GM19397 (cell line): Measurements from ENCODE around the gene KRTAP1-3.
"Not testable (repeated sequence)": the region's sequence is repeated elsewhere in the genome, so short reads cannot be mapped to it uniquely, and the experiment has no call there.

Experiments
- ATAC-seq: cut with Tn5 transposase; IDR thresholded peaks from one replicate; pipeline ENCODE4 v1.9.1; 2021; ENCODE audit warnings: mild to moderate bottlenecking, moderate library complexity; ENCODE audit not compliant: unreplicated experiment

The KRTAP1-3 gene

DNA sequence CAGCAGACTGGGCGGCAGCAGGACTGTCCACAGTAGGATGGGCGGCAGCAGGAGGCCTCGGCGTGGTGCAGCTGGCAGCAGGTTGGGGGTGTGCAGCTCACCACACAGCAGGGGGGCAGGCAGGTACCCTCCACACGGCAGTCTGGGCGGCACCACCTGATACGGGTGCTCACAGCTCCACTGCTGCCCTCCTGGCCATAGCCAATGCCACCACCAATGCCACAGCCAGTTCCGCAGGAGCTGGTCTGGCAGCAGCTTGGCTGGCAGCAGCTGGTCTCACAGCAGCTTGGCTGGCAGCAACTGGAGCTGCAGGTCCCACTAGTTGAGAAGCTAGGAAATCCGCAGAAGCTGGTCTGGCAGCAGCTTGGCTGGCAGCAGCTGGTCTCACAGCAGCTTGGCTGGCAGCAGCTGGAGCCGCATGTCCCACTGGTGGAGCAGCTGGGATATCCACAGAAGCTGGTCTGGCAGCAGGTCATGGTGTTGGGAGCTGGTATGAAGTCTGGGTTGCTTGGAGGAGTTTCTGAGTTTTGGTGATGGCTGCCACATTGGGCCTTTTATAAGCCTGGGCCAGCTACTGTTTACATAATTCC is at the start of gene KRTAP1-3:
TSS of gene KRTAP1-3 (minus strand) at position 529 of the 590 bp plus-strand sequence. CDS start at position 476, 53 bp downstream.
- not testable (repeated sequence) for ATAC-seq

- not testable (repeated sequence) for ATAC-seq
Observed at GRCh38 chr17:41084100-41084856, 49.6 kb upstream of the KRTAP1-3 start, which contains the start of gene KRTAP4-7. Gene KRTAP4-7 (plus strand): TSS chr17:41084150. CDS start chr17:41084207, 57 bp downstream.

DNA sequence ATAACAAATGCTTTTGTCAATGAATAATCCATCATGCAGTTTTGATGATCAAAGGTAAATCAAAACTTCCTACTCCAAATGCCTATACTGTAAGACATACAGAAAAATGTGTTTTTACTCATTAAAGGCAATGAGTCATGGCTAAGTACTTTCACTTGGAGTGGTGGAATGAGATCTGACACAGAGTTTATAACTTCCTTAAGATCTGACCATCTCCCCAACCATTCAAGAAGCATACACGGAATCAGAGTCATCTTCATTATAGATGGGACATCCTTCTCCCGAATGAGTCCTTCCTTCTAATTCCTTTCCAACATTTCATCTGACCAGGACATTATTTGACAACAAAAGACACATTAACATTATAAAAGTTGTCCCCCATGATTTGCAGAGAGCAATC is 48.8 kb upstream of the KRTAP1-3 start:
- not testable (repeated sequence) for ATAC-seq

DNA sequence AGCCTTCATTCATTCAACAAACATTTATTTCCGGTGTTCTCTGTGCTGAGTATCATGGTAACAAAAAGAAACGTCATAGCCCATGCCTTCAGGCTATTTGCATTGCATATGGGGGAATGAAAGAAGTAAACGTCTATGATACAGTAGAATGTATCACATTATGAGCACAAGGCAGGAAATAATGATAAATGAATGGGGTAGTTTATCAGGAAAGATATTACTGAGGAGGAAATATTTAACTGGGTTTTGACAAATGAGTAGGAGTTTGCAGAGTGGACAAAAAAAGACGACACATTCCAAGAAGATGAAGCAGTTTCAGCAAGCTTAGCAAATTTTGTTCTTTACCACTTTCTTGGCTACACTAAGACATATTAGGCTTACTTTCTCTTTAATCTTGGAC is 48.0 kb upstream of the KRTAP1-3 start:
- ATAC-seq = no peak

DNA sequence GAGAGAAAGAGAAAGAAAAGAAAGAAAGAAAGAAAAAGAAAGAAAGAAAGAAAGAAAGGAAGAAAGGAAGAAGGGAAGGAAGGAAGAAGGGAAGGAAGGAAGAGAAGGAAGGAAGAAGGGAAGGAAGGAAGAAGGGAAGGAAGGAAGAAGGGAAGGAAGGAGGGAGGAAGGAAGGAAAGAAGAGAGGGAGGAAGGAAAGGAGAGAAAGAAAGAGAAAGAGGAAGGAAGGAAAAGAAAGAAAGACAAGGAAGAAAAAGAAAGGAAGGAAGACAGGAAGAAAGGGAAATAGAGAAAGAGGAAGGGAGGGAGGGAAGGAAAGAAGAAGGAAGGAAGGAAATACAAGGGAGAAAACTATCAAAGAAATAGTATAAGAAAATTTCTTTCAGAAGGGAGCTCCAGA is 42.1 kb upstream of the KRTAP1-3 start:
- ATAC-seq = no peak

DNA sequence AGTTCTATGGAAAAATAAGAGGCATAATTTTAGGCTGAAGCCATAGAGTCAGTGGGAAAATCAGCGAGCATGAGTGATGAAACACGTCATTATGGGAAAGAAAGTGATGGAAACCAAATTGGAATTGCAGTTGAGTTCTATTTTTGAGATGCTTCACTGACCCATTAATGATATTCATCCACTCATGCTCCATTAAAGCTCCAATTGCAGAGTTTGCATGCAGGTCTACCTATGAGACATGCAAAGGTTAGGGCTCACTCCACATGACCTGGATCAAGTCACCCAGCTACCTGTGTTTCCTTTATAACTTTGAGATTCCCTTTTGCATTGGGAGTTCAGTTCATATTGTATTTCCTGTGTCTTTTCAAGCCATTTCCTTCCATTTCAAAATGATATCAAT is 39.0 kb upstream of the KRTAP1-3 start:
- no peak for ATAC-seq

GRCh38 chr17:41071606-41072360 is 37.1 kb upstream of the KRTAP1-3 start:
- no peak for ATAC-seq

GRCh38 chr17:41069031-41069430 is 34.4 kb upstream of the KRTAP1-3 start:
- no peak for ATAC-seq

DNA sequence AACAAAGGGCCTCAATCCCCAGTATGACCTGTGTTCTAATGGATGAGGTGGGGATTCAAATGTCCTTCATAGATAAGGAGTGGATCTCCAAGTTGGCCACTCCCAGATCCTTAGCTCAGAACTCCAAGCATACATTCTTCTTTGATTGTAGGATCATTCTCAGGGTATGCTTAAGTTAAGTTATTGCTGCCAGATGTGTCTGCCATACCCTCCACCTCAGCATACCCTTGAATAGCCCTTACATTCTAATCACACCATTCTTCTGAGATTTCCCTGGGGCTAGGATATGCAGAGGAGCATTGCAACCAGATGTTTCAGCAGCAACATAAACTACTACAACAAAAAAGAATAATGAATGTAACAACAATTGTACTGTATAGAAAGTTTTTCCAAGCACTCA is 32.6 kb upstream of the KRTAP1-3 start:
- ATAC-seq = no peak

- ATAC-seq = no peak
Observed at GRCh38 chr17:41065829-41066624, 31.4 kb upstream of the KRTAP1-3 start, which contains the start of gene KRTAP2-4. Gene KRTAP2-4 (minus strand): TSS chr17:41065879. CDS start chr17:41065845, 34 bp downstream.

DNA sequence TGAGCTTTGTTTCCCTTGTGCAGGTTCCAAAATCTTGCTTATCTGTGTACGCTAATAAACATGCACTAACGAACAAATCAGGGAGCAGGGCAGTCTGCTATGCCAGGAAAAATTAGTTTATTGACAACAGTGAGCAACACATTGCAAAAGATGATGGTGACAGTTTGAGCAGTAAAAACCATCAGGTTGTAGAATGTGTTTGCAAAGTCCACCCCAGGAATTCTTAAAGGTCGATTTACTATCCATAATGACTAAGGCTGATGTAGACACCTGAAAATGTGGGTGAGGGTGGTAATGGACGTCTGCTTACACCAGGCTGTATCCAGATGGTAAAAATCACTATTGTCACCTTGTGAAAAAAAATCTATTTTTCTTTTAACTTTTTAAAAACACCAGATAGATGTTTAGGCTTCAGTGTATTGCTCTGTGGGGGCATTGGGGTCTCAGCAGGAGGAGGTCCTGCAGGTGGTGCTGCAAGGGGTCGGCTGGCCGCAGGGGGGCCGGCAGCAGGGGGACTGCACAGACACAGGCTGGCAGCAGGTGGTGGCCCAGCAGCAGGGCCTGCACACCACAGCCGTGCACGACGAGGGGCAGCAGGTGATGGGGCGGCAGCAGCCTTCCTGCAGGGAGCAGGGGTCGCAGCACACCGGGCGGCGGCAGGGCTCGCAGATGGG is 30.5 kb upstream of the KRTAP1-3 start:
- ATAC-seq = not testable (repeated sequence)

DNA sequence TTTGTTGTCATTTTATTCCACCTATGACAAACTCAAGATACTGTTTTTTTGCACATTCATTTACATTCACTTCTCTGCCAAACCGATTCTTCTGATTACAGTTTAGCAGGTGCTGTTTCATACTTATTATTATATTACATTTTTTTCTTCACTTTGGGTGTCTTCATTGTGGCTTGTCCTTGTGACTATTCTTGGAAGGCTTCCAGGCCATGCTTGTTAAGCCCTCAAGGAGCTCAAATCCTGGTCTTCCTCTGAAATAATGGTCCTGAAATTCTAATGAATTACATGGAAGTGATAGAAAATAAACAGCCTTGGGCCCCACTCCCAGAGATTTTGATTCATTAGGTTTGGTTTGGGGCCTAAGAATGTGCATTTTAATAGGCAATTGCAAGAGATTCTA is 29.6 kb upstream of the KRTAP1-3 start:
- ATAC-seq = no peak

DNA sequence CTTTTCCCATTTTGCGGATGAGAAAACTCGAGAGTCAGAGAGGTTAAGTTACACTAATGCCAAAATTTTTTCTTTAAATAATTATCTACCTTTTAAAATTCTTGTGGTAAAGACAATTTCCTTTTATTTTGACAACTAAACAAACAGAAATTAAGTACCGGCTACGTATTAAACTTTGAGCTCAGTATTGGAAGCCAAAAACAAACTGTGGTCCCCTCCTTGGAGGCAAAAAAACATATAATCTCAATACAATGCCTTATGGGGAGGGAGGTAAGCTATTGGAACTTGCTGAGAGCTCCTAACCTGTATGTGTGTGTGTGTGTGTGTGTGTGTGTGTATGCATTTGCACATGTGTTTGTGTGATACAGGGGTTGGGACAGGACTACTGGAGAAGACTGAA is 28.8 kb upstream of the KRTAP1-3 start:
- no peak for ATAC-seq

- ATAC-seq = no peak
Observed at GRCh38 chr17:41061964-41062363, 27.3 kb upstream of the KRTAP1-3 start.

DNA sequence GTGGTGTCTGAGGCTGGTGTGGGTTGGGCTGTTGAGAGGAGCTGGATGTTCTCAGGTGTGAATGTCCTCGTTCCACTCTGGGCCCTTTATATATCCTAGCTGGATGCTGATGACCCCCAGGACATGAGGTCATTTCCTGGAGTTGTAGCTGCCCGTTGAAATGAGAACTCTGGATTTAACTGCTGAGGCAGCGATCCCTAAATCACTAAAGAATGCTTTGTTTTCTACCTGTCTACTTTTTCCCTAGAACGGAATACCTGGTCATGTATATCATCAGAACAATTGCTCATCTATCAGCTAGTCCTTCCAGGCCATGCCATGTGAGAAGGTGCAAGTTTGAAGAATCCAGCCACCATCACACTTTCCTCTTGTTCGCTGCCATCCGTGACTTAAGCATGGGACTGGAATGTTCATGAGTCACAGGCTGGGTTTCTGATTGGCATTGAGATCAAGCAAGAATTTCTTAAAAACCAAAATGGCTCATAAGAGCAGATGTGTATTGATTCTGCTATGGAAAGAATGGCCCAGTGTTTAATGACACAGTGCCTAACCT is 25.5 kb upstream of the KRTAP1-3 start, which contains the start of gene KRTAP2-3:
TSS of gene KRTAP2-3 (minus strand) at position 63 of the 553 bp plus-strand sequence. CDS start 64 bp downstream, outside the sequence.
- no peak for ATAC-seq

- ATAC-seq = not testable (repeated sequence)
Observed at GRCh38 chr17:41059276-41060051, 24.8 kb upstream of the KRTAP1-3 start.

DNA sequence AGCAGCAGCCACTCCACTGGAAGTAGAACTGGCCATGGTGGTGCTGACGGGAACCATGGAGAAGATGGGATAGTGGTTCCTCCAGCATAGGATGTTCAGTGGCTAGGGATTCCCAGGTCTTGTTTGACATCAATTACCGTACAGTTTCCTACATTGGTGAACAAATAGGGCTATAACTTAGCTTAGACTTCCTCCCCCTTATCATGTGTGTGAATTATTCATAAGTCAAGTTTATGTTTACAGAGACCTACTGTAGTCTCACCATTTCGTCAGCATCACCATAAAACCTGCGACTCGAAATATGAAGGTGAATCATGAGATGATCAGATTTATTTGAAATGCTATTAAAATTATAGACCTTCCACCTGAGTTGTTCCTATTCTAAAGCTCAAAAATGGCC is 24.1 kb upstream of the KRTAP1-3 start:
- no peak for ATAC-seq

GRCh38 chr17:41057547-41057946 is 22.9 kb upstream of the KRTAP1-3 start:
- no peak for ATAC-seq

DNA sequence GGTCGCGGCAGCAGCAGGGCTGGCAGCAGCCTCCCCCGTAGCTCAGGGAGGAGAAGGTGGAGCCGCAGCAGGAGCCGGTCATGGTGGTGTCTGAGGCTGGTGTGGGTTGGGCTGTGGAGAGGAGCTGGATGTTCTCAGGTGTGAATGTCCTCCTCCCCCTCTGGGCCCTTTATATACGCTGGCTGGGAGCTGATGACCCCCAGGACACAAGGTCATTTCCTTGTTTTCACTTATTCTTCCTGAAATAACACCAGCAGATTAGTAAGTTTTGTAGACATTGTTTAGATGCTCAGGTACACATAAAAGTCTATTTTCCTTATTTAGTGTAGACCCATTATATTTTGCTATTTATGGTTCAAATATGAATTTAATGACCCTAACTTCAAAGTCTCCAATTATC is 20.5 kb upstream of the KRTAP1-3 start, which contains the start of gene KRTAP2-2:
TSS of gene KRTAP2-2 (minus strand) at position 101 of the 400 bp plus-strand sequence. CDS start at position 82, 19 bp downstream.
- not testable (repeated sequence) for ATAC-seq
